ENCODE measurements around the gene NGDN. TPM values are rescaled to one million over a fixed set of nuclear protein-coding genes. Genes with fewer than 3 reads are reported as not detected.

NGDN gene
- total and polyA plus RNA-seq, 2 of the 4 experiments (the other 2 are of a cell fraction): 48.1 to 49.8 TPM

DNA sequence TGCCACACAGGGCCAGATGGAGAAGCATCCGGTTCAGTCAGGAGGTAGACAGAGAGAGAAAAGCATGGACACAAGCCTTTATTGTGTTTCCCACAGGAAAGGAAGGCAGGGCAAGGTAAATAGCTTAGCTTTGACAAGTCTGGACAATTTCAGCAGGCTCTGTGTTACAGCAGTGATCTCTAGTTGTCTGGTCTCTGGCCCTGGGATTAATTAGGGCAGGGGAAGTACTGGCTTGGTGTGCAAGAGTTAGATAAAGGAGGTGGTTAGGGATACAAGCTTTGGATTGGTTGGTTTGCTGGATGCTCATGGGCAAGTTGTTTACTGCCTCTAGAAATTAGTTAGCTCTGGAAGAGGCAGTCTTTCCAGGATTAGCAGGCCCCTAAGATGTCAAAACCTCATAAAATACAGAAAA lies 15.1 kb upstream of the NGDN start:
- Histone ChIP-seq H3K4me1 (ENCODE audit: control insufficient read depth, insufficient read depth, low read length) (no peaks in the 10 kb centered on the region), H3K36me3 (ENCODE audit: control insufficient read depth, insufficient read depth, low read length) (no peaks in the 10 kb centered on the region), H3K14ac (replicated peaks; ENCODE audit: low read depth, low read length) (no peak overlapping the region), H2BK20ac (ENCODE audit: low read depth, low read length) (no peak overlapping the region), H3K9ac (ENCODE audit: low read depth, low read length) (no peak overlapping the region), H4K91ac (ENCODE audit: insufficient read depth, low read depth, low read length) (no peak overlapping the region), H3K4ac (ENCODE audit: low read depth, low read length) (no peak overlapping the region), H3K4me3 (ENCODE audit: insufficient read depth, low read depth, low read length) (no peak overlapping the region), H4K5ac (ENCODE audit: low read depth, low read length) (no peak overlapping the region), H3K4me2 (ENCODE audit: low read depth, low read length) (no peak overlapping the region), H3K9me3 (ENCODE audit: control insufficient read depth, insufficient read depth, low read length) (no peaks in the 10 kb centered on the region), H3K79me1 (ENCODE audit: low read depth in 1 of 2, low read length in 2 of 2) (no peaks in the 10 kb centered on the region), H3K18ac (ENCODE audit: low read depth, low read length) (no peak overlapping the region), H2AFZ (replicated peaks; ENCODE audit: low read length, poor library complexity) (no peak overlapping the region), H4K20me1 (ENCODE audit: insufficient read depth, low read length) (no peaks in the 10 kb centered on the region), H2AK5ac (ENCODE audit: low read depth, low read length) (no peak overlapping the region), H3K27me3 (ENCODE audit: control insufficient read depth, insufficient read depth, low read length) (no peaks in the 10 kb centered on the region), H2BK15ac (ENCODE audit: low read depth, low read length) (no peak overlapping the region), H3K56ac (ENCODE audit: extremely low read depth, insufficient read depth, low read length) (no peak overlapping the region), H2BK5ac (ENCODE audit: low read depth, low read length, poor library complexity, severe bottlenecking) (no peak overlapping the region), H3K27ac (ENCODE audit: insufficient read depth, low read length) (no peak overlapping the region), H2AK9ac (replicated peaks; ENCODE audit: low read depth, low read length, poor library complexity) (no peak overlapping the region), H3K9me1 (ENCODE audit: insufficient read depth, low read length) (no peaks in the 10 kb centered on the region), H2BK120ac (ENCODE audit: low read depth, low read length) (no peak overlapping the region), H4K8ac (ENCODE audit: low read depth in 2 of 2, low read length in 2 of 2) (no peak overlapping the region), H3K23ac (ENCODE audit: low read depth, low read length) (no peak overlapping the region)
- intact Hi-C loops (cut with micrococcal nuclease) (no loop called here), in situ Hi-C loops (cut with MboI; ENCODE audit: low sequenced_read_pairs) (no loop called here), dilution Hi-C loops (cut with HindIII; ENCODE audit: low sequenced_read_pairs, unreplicated experiment) (no loop called here)
- WGBS, 2 experiments (ENCODE audit: extremely low coverage in 2 of 2, insufficient read length in 1 of 2): 67% methylated on average over 1 of the region's 1 CpG; no CpG with 5 or more reads in 1 of the 2 experiments
- no peak for TF ChIP-seq SMC3 (IDR thresholded peaks at IDR 0.05; ENCODE audit: low read depth, low read length)
- no peak for TF ChIP-seq BHLHE40 (IDR thresholded peaks at IDR 0.05; ENCODE audit: low read depth, low read length)
- TF ChIP-seq, protein P1, sequence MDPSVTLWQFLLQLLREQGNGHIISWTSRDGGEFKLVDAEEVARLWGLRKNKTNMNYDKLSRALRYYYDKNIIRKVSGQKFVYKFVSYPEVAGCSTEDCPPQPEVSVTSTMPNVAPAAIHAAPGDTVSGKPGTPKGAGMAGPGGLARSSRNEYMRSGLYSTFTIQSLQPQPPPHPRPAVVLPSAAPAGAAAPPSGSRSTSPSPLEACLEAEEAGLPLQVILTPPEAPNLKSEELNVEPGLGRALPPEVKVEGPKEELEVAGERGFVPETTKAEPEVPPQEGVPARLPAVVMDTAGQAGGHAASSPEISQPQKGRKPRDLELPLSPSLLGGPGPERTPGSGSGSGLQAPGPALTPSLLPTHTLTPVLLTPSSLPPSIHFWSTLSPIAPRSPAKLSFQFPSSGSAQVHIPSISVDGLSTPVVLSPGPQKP (IDR thresholded peaks at IDR 0.05; ENCODE audit: borderline replicate concordance, low read depth, low read length): no peak
- TF ChIP-seq CHD1 (IDR thresholded peaks at IDR 0.05; ENCODE audit: low read depth, low read length): no peak
- TF ChIP-seq POLR2A (IDR thresholded peaks at IDR 0.05; ENCODE audit: low read depth, low read length): no peak
- TF ChIP-seq RAD21 (IDR thresholded peaks at IDR 0.05; ENCODE audit: low read length): no peak
- no peak for TF ChIP-seq CEBPB (IDR thresholded peaks at IDR 0.05; ENCODE audit: low read depth, low read length)
- no peak for TF ChIP-seq MAFK (IDR thresholded peaks at IDR 0.05; ENCODE audit: low read depth, low read length)
- no peak for TF ChIP-seq FOS (IDR thresholded peaks at IDR 0.05; ENCODE audit: low read depth, low read length)
- TF ChIP-seq RFX5 (IDR thresholded peaks at IDR 0.05; ENCODE audit: low read depth, low read length): no peak
- TF ChIP-seq, protein P2, sequence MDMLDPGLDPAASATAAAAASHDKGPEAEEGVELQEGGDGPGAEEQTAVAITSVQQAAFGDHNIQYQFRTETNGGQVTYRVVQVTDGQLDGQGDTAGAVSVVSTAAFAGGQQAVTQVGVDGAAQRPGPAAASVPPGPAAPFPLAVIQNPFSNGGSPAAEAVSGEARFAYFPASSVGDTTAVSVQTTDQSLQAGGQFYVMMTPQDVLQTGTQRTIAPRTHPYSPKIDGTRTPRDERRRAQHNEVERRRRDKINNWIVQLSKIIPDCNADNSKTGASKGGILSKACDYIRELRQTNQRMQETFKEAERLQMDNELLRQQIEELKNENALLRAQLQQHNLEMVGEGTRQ (IDR thresholded peaks at IDR 0.05; ENCODE audit: low read depth, low read length): no peak
- no peak for TF ChIP-seq RCOR1 (IDR thresholded peaks at IDR 0.05; ENCODE audit: insufficient replicate concordance, low read length)
- no peak for TF ChIP-seq MXI1 (IDR thresholded peaks at IDR 0.05; ENCODE audit: borderline replicate concordance, low read depth, low read length)
- no peak for TF ChIP-seq MAZ (IDR thresholded peaks at IDR 0.05; ENCODE audit: borderline replicate concordance, low read depth, low read length)
- no peak for TF ChIP-seq NFE2L2 (IDR thresholded peaks at IDR 0.05; ENCODE audit: low read depth, low read length)
- TF ChIP-seq, protein P3, sequence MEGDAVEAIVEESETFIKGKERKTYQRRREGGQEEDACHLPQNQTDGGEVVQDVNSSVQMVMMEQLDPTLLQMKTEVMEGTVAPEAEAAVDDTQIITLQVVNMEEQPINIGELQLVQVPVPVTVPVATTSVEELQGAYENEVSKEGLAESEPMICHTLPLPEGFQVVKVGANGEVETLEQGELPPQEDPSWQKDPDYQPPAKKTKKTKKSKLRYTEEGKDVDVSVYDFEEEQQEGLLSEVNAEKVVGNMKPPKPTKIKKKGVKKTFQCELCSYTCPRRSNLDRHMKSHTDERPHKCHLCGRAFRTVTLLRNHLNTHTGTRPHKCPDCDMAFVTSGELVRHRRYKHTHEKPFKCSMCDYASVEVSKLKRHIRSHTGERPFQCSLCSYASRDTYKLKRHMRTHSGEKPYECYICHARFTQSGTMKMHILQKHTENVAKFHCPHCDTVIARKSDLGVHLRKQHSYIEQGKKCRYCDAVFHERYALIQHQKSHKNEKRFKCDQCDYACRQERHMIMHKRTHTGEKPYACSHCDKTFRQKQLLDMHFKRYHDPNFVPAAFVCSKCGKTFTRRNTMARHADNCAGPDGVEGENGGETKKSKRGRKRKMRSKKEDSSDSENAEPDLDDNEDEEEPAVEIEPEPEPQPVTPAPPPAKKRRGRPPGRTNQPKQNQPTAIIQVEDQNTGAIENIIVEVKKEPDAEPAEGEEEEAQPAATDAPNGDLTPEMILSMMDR (conservative IDR thresholded peaks at IDR 0.05; ENCODE audit: low read depth, low read length): no peak
- ChIA-PET CTCF (no interaction called here), POLR2A (ENCODE audit: unreplicated experiment) (no interaction called here)
- no TSS peak for BruUV-seq (replicated peaks)
- ATAC-seq (ENCODE audit: low read depth) (no peak), DNase-seq (no peak)

All from IMR-90 (cell line).